ENCODE results near the gene GPSM1. TPM values are rescaled to one million over a fixed set of nuclear protein-coding genes. Genes with fewer than 3 reads are reported as not detected.

GPSM1 gene
- total and polyA plus RNA-seq, 10 donors: 4.5 to 27.9 (median 12.5) TPM

GRCh38 chr9:136337416-136338395 lies 10.4 kb downstream of the GPSM1 start:
- TF ChIP-seq CTCF (IDR thresholded peaks at IDR 0.05 in 8 of 11, conservative IDR thresholded peaks at IDR 0.05 in 3 of 11) (no peak), POLR2A (IDR thresholded peaks at IDR 0.05) (no peak), POLR2AphosphoS5 (IDR thresholded peaks at IDR 0.05) (no peak)
- intact Hi-C loops (cut with DNase I; ENCODE audit: low total_unique reads): no loop called here
- WGBS, 5 donors: 86 to 92% (median 87%) methylated on average over 22 to 43 of the region's 43 CpGs
- no peaks in the 10 kb centered on the region for H3K9me3 ChIP-seq
- no peaks in the 10 kb centered on the region for H3K27me3 ChIP-seq (replicated peaks in 1 of 7)
- no peak overlapping the region for H3K4me3 ChIP-seq
- peaks cover 0 to 25% (median 4%) of the 10 kb centered on the region in 6 donors for H3K36me3 ChIP-seq
- no peak overlapping the region for H3K27ac ChIP-seq
- H3K4me1 ChIP-seq: peaks cover 0 to 20% (median 11%) of the 10 kb centered on the region in 6 donors
- no peak for DNase-seq

- intact Hi-C loops (cut with DNase I; ENCODE audit: low total_unique reads): no loop called here
- TF ChIP-seq CTCF (IDR thresholded peaks at IDR 0.05 in 8 of 11, conservative IDR thresholded peaks at IDR 0.05 in 3 of 11) (no peak), POLR2A (IDR thresholded peaks at IDR 0.05) (no peak), POLR2AphosphoS5 (IDR thresholded peaks at IDR 0.05) (no peak)
- Histone ChIP-seq H3K36me3 (peaks cover 0 to 25% (median 4%) of the 10 kb centered on the region in 6 donors), H3K4me1 (peaks cover 6 to 28% (median 20%) of the 10 kb centered on the region in 6 donors), H3K9me3 (no peaks in the 10 kb centered on the region), H3K4me3 (no peak overlapping the region), H3K27ac (no peak overlapping the region), H3K27me3 (replicated peaks in 1 of 7) (no peaks in the 10 kb centered on the region)
- 84 to 95% (median 91%) methylated on average over 7 to 25 of the region's 25 CpGs for WGBS, 5 donors
- no peak for DNase-seq
These were observed 11.2 kb downstream of the GPSM1 start for GRCh38 chr9:136338511-136338910.

- H3K4me1 ChIP-seq: peaks cover 8 to 36% (median 24%) of the 10 kb centered on the region in 6 donors
- H3K27me3 ChIP-seq (replicated peaks in 1 of 7): no peaks in the 10 kb centered on the region
- no peaks in the 10 kb centered on the region for H3K9me3 ChIP-seq
- H3K4me3 ChIP-seq: no peak overlapping the region
- H3K27ac ChIP-seq: no peak overlapping the region
- intact Hi-C loops (cut with DNase I; ENCODE audit: low total_unique reads): no loop called here
- peak; percentile 90 for DNase-seq
- peak in 2 of 3 donors; percentile 56 to 62 for TF ChIP-seq POLR2AphosphoS5 (IDR thresholded peaks at IDR 0.05)
- peak; percentile 63 to 95 (median 84) for TF ChIP-seq CTCF (IDR thresholded peaks at IDR 0.05 in 8 of 11, conservative IDR thresholded peaks at IDR 0.05 in 3 of 11)
- TF ChIP-seq POLR2A (IDR thresholded peaks at IDR 0.05): no peak
- 66 to 80% (median 75%) methylated on average over 24 to 32 of the region's 32 CpGs for WGBS, 5 donors
- H3K36me3 ChIP-seq: peaks cover 0 to 25% (median 4%) of the 10 kb centered on the region in 6 donors
These were observed 12.0 kb downstream of the GPSM1 start for GRCh38 chr9:136339173-136339957.
